H1 (cell line): Measurements from ENCODE around the gene ASAP2. TPM values are rescaled to one million over a fixed set of nuclear protein-coding genes. Genes with fewer than 3 reads are reported as not detected.

ENCODE experiments used
- CTCF ChIA-PET: fragments of 300-600 bp; sonication (Branson Sonifier 250); formaldehyde crosslinking; loops from one replicate; lab custom pipeline; 2021; ENCODE audit not compliant: partially characterized antibody; lab: Charles Lee
- POLR2A ChIA-PET: fragments of 300-600 bp; sonication (Branson Sonifier 250); formaldehyde crosslinking; loops from one replicate; lab custom pipeline; 2021; ENCODE audit warnings: inconsistent platforms; ENCODE audit not compliant: partially characterized antibody; lab: Charles Lee
- DNase-seq, 2 experiments: peaks; one replicate each; pipeline versions ENCODE4 v3.0.0 to v3.0.0-alpha.2; 2010 to 2022; ENCODE audit warnings: low spot score in 2 of 2, low read depth in 1 of 2, mixed read lengths in 1 of 2
- FAIRE-seq: peaks from 2 replicates; lab custom pipeline; 2011; peaks lifted over from hg19 to GRCh38; lab: Jason Lieb, UNC
- H2AFZ ChIP-seq: 2 replicates; pipeline ENCODE4 v1.8.1; 2012; ENCODE audit warnings: low read length, inconsistent platforms
- H2AK5ac ChIP-seq: 2 replicates; pipeline ENCODE4 v1.6.1; 2013; ENCODE audit warnings: low read depth, low read length
- H2BK120ac ChIP-seq: replicated peaks from 2 replicates; pipeline ENCODE3; 2013; ENCODE audit warnings: low read depth, low read length, inconsistent platforms
- H2BK12ac ChIP-seq: 2 replicates; pipeline ENCODE4 v1.6.1; 2013; ENCODE audit warnings: low read depth, low read length
- H2BK15ac ChIP-seq: 2 replicates; pipeline ENCODE4 v1.6.1; 2013; ENCODE audit warnings: low read length
- H2BK20ac ChIP-seq: 2 replicates; pipeline ENCODE4 v1.6.1; 2013; ENCODE audit warnings: low read length
- H2BK5ac ChIP-seq: 2 replicates; pipeline ENCODE4 v1.6.1; 2013; ENCODE audit warnings: low read depth, low read length
- H3K14ac ChIP-seq: 2 replicates; pipeline ENCODE4 v1.6.1; 2013; ENCODE audit warnings: inconsistent platforms; ENCODE audit not compliant: insufficient read length
- H3K18ac ChIP-seq: 2 replicates; pipeline ENCODE4 v1.6.1; 2013; ENCODE audit warnings: low read length; ENCODE audit errors: extremely low read depth
- H3K23ac ChIP-seq: 2 replicates; pipeline ENCODE4 v1.6.1; 2013; ENCODE audit warnings: inconsistent platforms; ENCODE audit not compliant: insufficient read length
- H3K23me2 ChIP-seq: 2 replicates; pipeline ENCODE4 v1.6.1; 2013; ENCODE audit warnings: low read depth, low read length
- H3K27ac ChIP-seq: 2 replicates; pipeline ENCODE4 v1.6.1; 2011; ENCODE audit warnings: low read depth, low read length, inconsistent platforms
- H3K27me3 ChIP-seq, 4 experiments: replicated peaks in 1 of 4; 1 replicate in 1 of 4; 2 replicates in 3 of 4; pipeline versions ENCODE4 v1.6.1 to v1.8.1; 2011 to 2013; ENCODE audit warnings: low read length in 3 of 4, mild to moderate bottlenecking in 3 of 4, inconsistent platforms in 2 of 4, mixed read lengths in 2 of 4, moderate library complexity in 1 of 4; ENCODE audit not compliant: control insufficient read depth in 3 of 4, insufficient read depth in 3 of 4; ENCODE audit errors: extremely low read depth in 1 of 4
- H3K36me3 ChIP-seq, 4 experiments: 2 replicates each; pipeline versions ENCODE4 v1.6.1 to v1.8.1; 2011 to 2013; ENCODE audit warnings: mild to moderate bottlenecking in 4 of 4, low read length in 3 of 4, moderate library complexity in 2 of 4, control low read depth in 1 of 4, inconsistent platforms in 1 of 4; ENCODE audit not compliant: insufficient read depth in 4 of 4, control insufficient read depth in 2 of 4
- H3K4ac ChIP-seq: replicated peaks from 2 replicates; pipeline ENCODE3; 2013; ENCODE audit warnings: low read length, low read depth, mixed read lengths, inconsistent platforms; ENCODE audit not compliant: insufficient read length
- H3K4me1 ChIP-seq, 4 experiments: replicated peaks in 1 of 4; 1 replicate in 1 of 4; 2 replicates in 3 of 4; pipeline versions ENCODE4 v1.6.1 to v1.8.1; 2011 to 2013; ENCODE audit warnings: low read length in 3 of 4, inconsistent platforms in 2 of 4, mixed read lengths in 1 of 4; ENCODE audit not compliant: insufficient read depth in 4 of 4, control insufficient read depth in 3 of 4
- H3K4me2 ChIP-seq, 2 experiments: 2 replicates each; pipeline versions ENCODE4 v1.6.1 to v1.8.1; 2011 to 2013; ENCODE audit warnings: low read depth in 2 of 2, low read length in 2 of 2, control low read depth in 1 of 2, inconsistent platforms in 1 of 2, mild to moderate bottlenecking in 1 of 2; ENCODE audit not compliant: insufficient read depth in 1 of 2
- H3K4me3 ChIP-seq, 4 experiments: fragments of 200-600, 300-600 bp in 1 of 4; sonication (generic), shearing (Covaris generic), sonication (Bioruptor Twin) in 1 of 4; 2 replicates each; pipeline versions ENCODE4 v1.5.1 to v1.8.1; 2011 to 2016; ENCODE audit warnings: low read length in 4 of 4, low read depth in 3 of 4, control low read depth in 2 of 4, inconsistent platforms in 2 of 4, mild to moderate bottlenecking in 2 of 4, mixed read lengths in 1 of 4, moderate library complexity in 1 of 4; ENCODE audit not compliant: insufficient read depth in 2 of 4; ENCODE audit errors: extremely low read depth in 1 of 4
- H3K56ac ChIP-seq: replicated peaks from 2 replicates; pipeline ENCODE3; 2013; ENCODE audit warnings: low read depth, mild to moderate bottlenecking, mixed read lengths, low read length, inconsistent platforms; ENCODE audit not compliant: insufficient read length
- H3K79me1 ChIP-seq: 2 replicates; pipeline ENCODE4 v1.6.1; 2013; ENCODE audit warnings: low read depth, low read length, control low read depth
- H3K79me2 ChIP-seq, 2 experiments: 2 replicates each; pipeline versions ENCODE4 v1.6.1 to v1.8.1; 2012 to 2013; ENCODE audit warnings: low read length in 2 of 2, mild to moderate bottlenecking in 2 of 2, inconsistent platforms in 1 of 2; ENCODE audit not compliant: insufficient read depth in 2 of 2, control insufficient read depth in 1 of 2
- H3K9ac ChIP-seq, 4 experiments: replicated peaks in 1 of 4; 1 replicate in 1 of 4; 2 replicates in 3 of 4; pipeline versions ENCODE4 v1.6.1 to v1.8.1; 2011 to 2013; ENCODE audit warnings: low read depth in 3 of 4, low read length in 3 of 4, control low read depth in 2 of 4, mild to moderate bottlenecking in 2 of 4, moderate library complexity in 2 of 4, inconsistent platforms in 1 of 4; ENCODE audit errors: extremely low read depth in 1 of 4
- H3K9me3 ChIP-seq, 2 experiments: 2 replicates each; pipeline versions ENCODE4 v1.6.1 to v1.8.1; 2012 to 2013; ENCODE audit warnings: mild to moderate bottlenecking in 2 of 2, moderate library complexity in 2 of 2, control low read depth in 1 of 2, inconsistent platforms in 1 of 2, low read depth in 1 of 2, low read length in 1 of 2, mixed read lengths in 1 of 2; ENCODE audit not compliant: insufficient read depth in 2 of 2
- H4K20me1 ChIP-seq, 2 experiments: replicated peaks in 1 of 2; 2 replicates each; pipeline versions ENCODE3 to v1.8.1; 2011 to 2013; ENCODE audit warnings: inconsistent platforms in 2 of 2, low read length in 2 of 2, mild to moderate bottlenecking in 1 of 2; ENCODE audit not compliant: insufficient read depth in 2 of 2, control insufficient read depth in 1 of 2
- H4K5ac ChIP-seq: 2 replicates; pipeline ENCODE4 v1.6.1; 2013; ENCODE audit warnings: low read length, low read depth, mixed read lengths, inconsistent platforms; ENCODE audit not compliant: insufficient read length
- H4K8ac ChIP-seq: 2 replicates; pipeline ENCODE4 v1.8.0; 2013; ENCODE audit warnings: mild to moderate bottlenecking, moderate library complexity, low read length, inconsistent platforms; ENCODE audit not compliant: insufficient read depth; ENCODE audit errors: extremely low read depth
- H4K91ac ChIP-seq: replicated peaks from 2 replicates; pipeline ENCODE3; 2013; ENCODE audit warnings: low read length, mixed read lengths, inconsistent platforms; ENCODE audit not compliant: insufficient read length
- GTF2F1 ChIP-seq: IDR thresholded peaks from 2 replicates; pipeline ENCODE4 v1.6.1; 2012; ENCODE audit warnings: low read depth, low read length, improper control_type of control experiment, borderline replicate concordance
- JUND ChIP-seq: IDR thresholded peaks from 2 replicates; pipeline ENCODE4 v1.6.1; 2011; ENCODE audit warnings: mild to moderate bottlenecking, improper control_type of control experiment, low read length
- WGBS, 2 experiments: shearing (Covaris generic) in 1 of 2; methylation state at CpG; one replicate each; pipeline versions ENCODE4 v1.1.6 to v1.1.7; 2013 to 2015; ENCODE audit warnings: low lambda C conversion rate in 2 of 2, mixed read lengths in 2 of 2, inconsistent platforms in 1 of 2, low coverage in 1 of 2, missing lambda C conversion rate in 1 of 2; ENCODE audit not compliant: insufficient replicate concordance in 2 of 2, insufficient coverage in 1 of 2, insufficient read length in 1 of 2; ENCODE audit errors: extremely low coverage in 1 of 2, missing lambda C conversion rate in 1 of 2; 5-methylcytosine and 5-hydroxymethylcytosine counted together
- polyA plus RNA-seq, 7 experiments: library from polyadenylated mRNA; depleted of rRNA in 3 of 7; stranded (reverse) in 5 of 7; unstranded in 2 of 7; fragments of >200 nt in 5 of 7; fragments of 200-250 nt in 2 of 7; gene quantifications; 1 replicate in 5 of 7; 2 replicates in 1 of 7; 4 replicates in 1 of 7; pipeline versions ENCODE4 v1.2.1 to v1.2.3, GENCODE V29; 2011 to 2013; ENCODE audit warnings: missing spikeins in 2 of 7, mixed read lengths in 2 of 7
- total RNA-seq: library from RNA; stranded (reverse); fragmentation: NEBNext Ultra II Directional; extraction: Animal tissue kit (Norgen Biotek cat#: 25700); gene quantifications from 2 replicates; pipeline ENCODE4 v1.2.1, GENCODE V29; 2021

Gene ASAP2
- total and polyA plus RNA-seq, 2 of the 8 experiments (the other 6 are each of a cell fraction or from before 2014, with no cell fraction given), result 10.2 to 18.7 TPM

- Histone ChIP-seq H3K4me1 (peaks cover 0 to 9% (median 4%) of the 10 kb centered on the region in 4 experiments; a peak in 4 of 7 replicates), H3K27ac (no peak overlapping the region; the same call in 1 of the 2 replicates), H3K4ac (no peak overlapping the region), H2BK120ac (no peak overlapping the region), H2BK12ac (no peak overlapping the region), H4K20me1 (no peaks in the 10 kb centered on the region), H2BK5ac (peak overlapping the region; percentile 81; the same call in 1 of the 2 replicates), H3K36me3 (peaks cover 0 to 6% (median 2%) of the 10 kb centered on the region in 4 experiments; a peak in 2 of 8 replicates), H4K5ac (no peak overlapping the region), H3K79me2 (no peaks in the 10 kb centered on the region), H3K14ac (no peak overlapping the region), H2BK20ac (no peak overlapping the region), H3K56ac (peak overlapping the region; percentile 8), H4K8ac (peak overlapping the region; percentile 53), H2AK5ac (no peak overlapping the region), H2AFZ (no peak overlapping the region), H3K79me1 (no peaks in the 10 kb centered on the region), H3K9ac (no peak overlapping the region), H3K4me3 (no peak overlapping the region), H3K23ac (no peak overlapping the region), H4K91ac (peak overlapping the region; percentile 61), H3K18ac (no peak overlapping the region), H3K27me3 (no peaks in the 10 kb centered on the region), H2BK15ac (no peak overlapping the region), H3K23me2 (no peaks in the 10 kb centered on the region), H3K9me3 (no peaks in the 10 kb centered on the region), H3K4me2 (no peak overlapping the region)
- WGBS, 2 experiments, result 89% methylated on average over 29 of the region's 30 CpGs; no CpG with 5 or more reads in 1 of the 2 experiments
- POLR2A ChIA-PET, result no interaction called here
- TF ChIP-seq GTF2F1 (no peak), JUND (peak; percentile 56; the same call in 1 of the 2 replicates)
- FAIRE-seq (no peak), DNase-seq (no peak)
- CTCF ChIA-PET, result interaction anchor here (0.9 to 12.1 kb wide), 3 partner anchors 10 to 237 kb away, joined by 3 to 106 read pairs (median 3); no protein-coding TSS in a partner anchor
Measured at GRCh38 chr2:9378433-9379390, 172.1 kb downstream of the ASAP2 start.
